ENCODE measurements around the gene GPC6. TPM values are rescaled to one million over a fixed set of nuclear protein-coding genes. Genes with fewer than 3 reads are reported as not detected.

Gene GPC6
- total RNA-seq, 1 donor from 2014 or later = 13.8 TPM

GRCh38 chr13:93775027-93775426, 548.4 kb downstream of the GPC6 start:
- Histone ChIP-seq H3K9me3 (no peaks in the 10 kb centered on the region), H3K4me1 (no peaks in the 10 kb centered on the region), H3K4me3 (no peak overlapping the region), H3K27me3 (no peaks in the 10 kb centered on the region), H3K27ac (no peak overlapping the region), H3K36me3 (no peaks in the 10 kb centered on the region)
- intact Hi-C loops (cut with DNase I) = no loop called here
- no peak for TF ChIP-seq POLR2AphosphoS5 (IDR thresholded peaks at IDR 0.05; ENCODE audit: insufficient read depth in 1 of 2, low read depth in 1 of 2)
- no peak for TF ChIP-seq CTCF (IDR thresholded peaks at IDR 0.05)
- TF ChIP-seq POLR2A (IDR thresholded peaks at IDR 0.05) = no peak
- DNase-seq (ENCODE audit: extremely low spot score in 2 of 2) = no peak

GRCh38 chr13:93775507-93776108, 549.0 kb downstream of the GPC6 start:
- Histone ChIP-seq H3K27me3 (no peaks in the 10 kb centered on the region), H3K27ac (peak overlapping the region; percentile 19), H3K36me3 (no peaks in the 10 kb centered on the region), H3K9me3 (no peaks in the 10 kb centered on the region), H3K4me1 (no peaks in the 10 kb centered on the region), H3K4me3 (no peak overlapping the region)
- intact Hi-C loops (cut with DNase I) = no loop called here
- DNase-seq (ENCODE audit: extremely low spot score in 2 of 2) = no peak
- no peak for TF ChIP-seq POLR2A (IDR thresholded peaks at IDR 0.05)
- no peak for TF ChIP-seq POLR2AphosphoS5 (IDR thresholded peaks at IDR 0.05; ENCODE audit: insufficient read depth in 1 of 2, low read depth in 1 of 2)
- TF ChIP-seq CTCF (IDR thresholded peaks at IDR 0.05) = no peak

GRCh38 chr13:93776936-93777335, 550.3 kb downstream of the GPC6 start:
- TF ChIP-seq CTCF (IDR thresholded peaks at IDR 0.05) (no peak), POLR2AphosphoS5 (IDR thresholded peaks at IDR 0.05; ENCODE audit: insufficient read depth in 1 of 2, low read depth in 1 of 2) (no peak), POLR2A (IDR thresholded peaks at IDR 0.05) (no peak)
- H3K27ac ChIP-seq = no peak overlapping the region
- intact Hi-C loops (cut with DNase I) = no loop called here

GRCh38 chr13:93777504-93777903, 550.9 kb downstream of the GPC6 start:
- H3K27me3 ChIP-seq = no peaks in the 10 kb centered on the region
- H3K4me3 ChIP-seq = no peak overlapping the region
- no peaks in the 10 kb centered on the region for H3K9me3 ChIP-seq
- intact Hi-C loops (cut with DNase I) = no loop called here
- H3K36me3 ChIP-seq = no peaks in the 10 kb centered on the region
- no peak overlapping the region for H3K27ac ChIP-seq
- DNase-seq (ENCODE audit: extremely low spot score in 2 of 2) = no peak
- TF ChIP-seq CTCF (IDR thresholded peaks at IDR 0.05) = no peak
- no peak for TF ChIP-seq POLR2AphosphoS5 (IDR thresholded peaks at IDR 0.05; ENCODE audit: insufficient read depth in 1 of 2, low read depth in 1 of 2)
- no peak for TF ChIP-seq POLR2A (IDR thresholded peaks at IDR 0.05)
- H3K4me1 ChIP-seq = no peaks in the 10 kb centered on the region

More at GRCh38 chr13:93776936-93777335, 550.3 kb downstream of the GPC6 start:
- Histone ChIP-seq H3K9me3 (no peaks in the 10 kb centered on the region), H3K36me3 (no peaks in the 10 kb centered on the region), H3K27me3 (no peaks in the 10 kb centered on the region), H3K4me1 (no peaks in the 10 kb centered on the region), H3K4me3 (no peak overlapping the region)
- no peak for DNase-seq (ENCODE audit: extremely low spot score in 2 of 2)

- Histone ChIP-seq H3K9me3 (no peaks in the 10 kb centered on the region), H3K4me3 (no peak overlapping the region), H3K27me3 (no peaks in the 10 kb centered on the region), H3K27ac (no peak overlapping the region), H3K4me1 (no peaks in the 10 kb centered on the region), H3K36me3 (no peaks in the 10 kb centered on the region)
- no peak for TF ChIP-seq POLR2AphosphoS5 (IDR thresholded peaks at IDR 0.05; ENCODE audit: insufficient read depth in 1 of 2, low read depth in 1 of 2)
- no peak for TF ChIP-seq CTCF (IDR thresholded peaks at IDR 0.05)
- no peak for TF ChIP-seq POLR2A (IDR thresholded peaks at IDR 0.05)
- no peak for DNase-seq (ENCODE audit: extremely low spot score in 2 of 2)
- intact Hi-C loops (cut with DNase I) = no loop called here
Observed at GRCh38 chr13:93778548-93778947, 551.9 kb downstream of the GPC6 start.

All from vagina (tissue), 2 donors.